Measurements from ENCODE around the gene TAF9.

Gene TAF9

DNA sequence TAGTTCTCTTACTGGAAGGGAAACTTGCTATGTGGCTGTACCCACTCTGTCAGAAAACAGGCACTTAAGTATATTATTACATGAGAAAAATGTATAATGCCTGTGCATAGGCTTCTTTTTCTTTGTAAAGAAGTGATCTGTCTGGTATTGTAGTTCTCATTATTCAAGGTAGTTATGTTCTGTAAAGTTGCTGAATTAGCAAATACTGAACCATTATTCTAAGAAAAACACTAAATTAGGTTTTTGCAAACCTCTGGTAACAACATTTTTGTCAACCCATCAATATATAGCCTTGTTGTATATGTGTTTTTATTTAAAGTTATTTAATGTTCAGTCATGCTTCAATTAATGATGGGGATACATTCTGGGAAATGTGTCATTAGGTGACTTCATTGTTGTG lies 9.1 kb upstream of the TAF9 start:
- TF ChIP-seq, protein P1, sequence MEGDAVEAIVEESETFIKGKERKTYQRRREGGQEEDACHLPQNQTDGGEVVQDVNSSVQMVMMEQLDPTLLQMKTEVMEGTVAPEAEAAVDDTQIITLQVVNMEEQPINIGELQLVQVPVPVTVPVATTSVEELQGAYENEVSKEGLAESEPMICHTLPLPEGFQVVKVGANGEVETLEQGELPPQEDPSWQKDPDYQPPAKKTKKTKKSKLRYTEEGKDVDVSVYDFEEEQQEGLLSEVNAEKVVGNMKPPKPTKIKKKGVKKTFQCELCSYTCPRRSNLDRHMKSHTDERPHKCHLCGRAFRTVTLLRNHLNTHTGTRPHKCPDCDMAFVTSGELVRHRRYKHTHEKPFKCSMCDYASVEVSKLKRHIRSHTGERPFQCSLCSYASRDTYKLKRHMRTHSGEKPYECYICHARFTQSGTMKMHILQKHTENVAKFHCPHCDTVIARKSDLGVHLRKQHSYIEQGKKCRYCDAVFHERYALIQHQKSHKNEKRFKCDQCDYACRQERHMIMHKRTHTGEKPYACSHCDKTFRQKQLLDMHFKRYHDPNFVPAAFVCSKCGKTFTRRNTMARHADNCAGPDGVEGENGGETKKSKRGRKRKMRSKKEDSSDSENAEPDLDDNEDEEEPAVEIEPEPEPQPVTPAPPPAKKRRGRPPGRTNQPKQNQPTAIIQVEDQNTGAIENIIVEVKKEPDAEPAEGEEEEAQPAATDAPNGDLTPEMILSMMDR (conservative IDR thresholded peaks at IDR 0.05), result no peak
- H3K27ac ChIP-seq, result no peak overlapping the region

GRCh38 chr5:69374911-69375446 lies 5.7 kb upstream of the TAF9 start:
- TF ChIP-seq, protein P1 (conservative IDR thresholded peaks at IDR 0.05), result no peak
- no peak overlapping the region for H3K27ac ChIP-seq

GRCh38 chr5:69372394-69372793 lies 3.1 kb upstream of the TAF9 start:
- H3K27ac ChIP-seq, result no peak overlapping the region
- TF ChIP-seq, protein P1 (conservative IDR thresholded peaks at IDR 0.05), result no peak

- H3K27ac ChIP-seq, result peak overlapping the region; percentile 99
Observed at GRCh38 chr5:69370335-69370734, 1.0 kb upstream of the TAF9 start.

DNA sequence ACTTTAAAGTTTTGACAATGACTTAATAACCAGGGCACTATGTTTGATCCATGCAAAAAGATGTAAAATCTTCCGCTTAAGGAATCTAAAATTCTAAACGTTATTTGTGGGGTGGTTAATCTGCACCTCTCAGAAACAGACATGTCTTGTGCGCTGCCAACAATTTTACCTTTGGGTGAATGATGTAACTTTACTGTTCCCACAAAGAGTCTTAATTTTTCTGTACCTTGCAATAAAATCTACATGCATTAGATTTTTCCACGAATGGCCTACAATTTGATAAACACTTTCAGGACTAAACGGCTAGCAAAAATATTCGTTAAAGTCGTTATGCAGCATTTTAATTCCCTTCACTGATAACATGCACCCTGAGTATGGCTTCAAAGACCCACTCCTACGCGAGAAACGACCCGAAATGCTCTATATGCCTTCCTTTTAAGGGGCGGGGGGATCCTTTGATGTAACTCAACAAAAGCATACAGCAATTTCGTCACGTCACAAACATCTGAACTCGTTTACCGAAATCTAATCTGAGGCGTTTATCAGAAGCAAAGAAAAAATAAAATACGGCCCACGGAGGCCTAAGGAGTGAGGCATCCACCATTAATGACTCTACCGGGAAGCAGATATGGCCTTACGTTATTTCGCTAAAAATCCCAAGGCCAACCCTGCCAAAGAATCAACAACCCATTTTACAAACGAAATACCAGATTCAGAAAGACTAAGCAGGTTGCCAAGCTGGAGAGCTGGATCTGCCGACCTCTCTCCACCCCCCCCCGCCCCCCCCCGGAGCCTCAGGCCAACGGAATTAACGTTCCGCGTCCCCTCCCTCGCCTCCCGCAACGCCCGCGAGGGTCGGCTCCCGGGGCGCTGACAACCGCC lies 621 bp downstream of the TAF9 start:
- TF ChIP-seq, protein P1 (conservative IDR thresholded peaks at IDR 0.05), result no peak

GRCh38 chr5:69367697-69368279 lies 1.5 kb downstream of the TAF9 start:
- TF ChIP-seq, protein P1 (conservative IDR thresholded peaks at IDR 0.05), result peak; percentile 36
- H3K27ac ChIP-seq, result peak overlapping the region; percentile 99

More for the DNA sequence above, 621 bp downstream of the TAF9 start:
- H3K27ac ChIP-seq, result peak overlapping the region; percentile 99

- peak overlapping the region; percentile 23; the same call in 1 of the 2 replicates for H3K27ac ChIP-seq
- TF ChIP-seq, protein P1 (conservative IDR thresholded peaks at IDR 0.05), result no peak
Observed at GRCh38 chr5:69364850-69365249, 4.5 kb downstream of the TAF9 start.
